Esophagus muscularis mucosa (tissue), 3 donors: ENCODE measurements around the gene GUCY2D.

Experiments used
- CTCF ChIP-seq, 3 experiments: fragments of 200-600 bp in 2 of 3; fragments of 450-650 bp in 1 of 3; sonication (generic) in 2 of 3; IDR thresholded peaks; one replicate each; pipeline ENCODE4 v1.5.1; 2017 to 2019; ENCODE audit warnings: antibody characterized with exemption in 3 of 3, mild to moderate bottlenecking in 2 of 3, moderate library complexity in 1 of 3
- POLR2A ChIP-seq: fragments of 450-650 bp; IDR thresholded peaks from one replicate; pipeline ENCODE4 v1.6.1; 2017; ENCODE audit warnings: antibody characterized with exemption, moderate library complexity, mild to moderate bottlenecking, low read depth

GRCh38 chr17:8048736-8049135, 46.3 kb downstream of the GUCY2D start:
- TF ChIP-seq CTCF (IDR thresholded peaks at IDR 0.05) (no peak), POLR2A (no peak)
